Measurements from ENCODE around the gene LRRC46. TPM values are rescaled to one million over a fixed set of nuclear protein-coding genes. Genes with fewer than 3 reads are reported as not detected.

Gene LRRC46
- total and polyA plus RNA-seq, 9 of the 15 experiments (the other 6 are each of a cell fraction or from before 2014, with no cell fraction given): 0.39 to 1.4 (median 0.53) TPM; not detected in 1

DNA sequence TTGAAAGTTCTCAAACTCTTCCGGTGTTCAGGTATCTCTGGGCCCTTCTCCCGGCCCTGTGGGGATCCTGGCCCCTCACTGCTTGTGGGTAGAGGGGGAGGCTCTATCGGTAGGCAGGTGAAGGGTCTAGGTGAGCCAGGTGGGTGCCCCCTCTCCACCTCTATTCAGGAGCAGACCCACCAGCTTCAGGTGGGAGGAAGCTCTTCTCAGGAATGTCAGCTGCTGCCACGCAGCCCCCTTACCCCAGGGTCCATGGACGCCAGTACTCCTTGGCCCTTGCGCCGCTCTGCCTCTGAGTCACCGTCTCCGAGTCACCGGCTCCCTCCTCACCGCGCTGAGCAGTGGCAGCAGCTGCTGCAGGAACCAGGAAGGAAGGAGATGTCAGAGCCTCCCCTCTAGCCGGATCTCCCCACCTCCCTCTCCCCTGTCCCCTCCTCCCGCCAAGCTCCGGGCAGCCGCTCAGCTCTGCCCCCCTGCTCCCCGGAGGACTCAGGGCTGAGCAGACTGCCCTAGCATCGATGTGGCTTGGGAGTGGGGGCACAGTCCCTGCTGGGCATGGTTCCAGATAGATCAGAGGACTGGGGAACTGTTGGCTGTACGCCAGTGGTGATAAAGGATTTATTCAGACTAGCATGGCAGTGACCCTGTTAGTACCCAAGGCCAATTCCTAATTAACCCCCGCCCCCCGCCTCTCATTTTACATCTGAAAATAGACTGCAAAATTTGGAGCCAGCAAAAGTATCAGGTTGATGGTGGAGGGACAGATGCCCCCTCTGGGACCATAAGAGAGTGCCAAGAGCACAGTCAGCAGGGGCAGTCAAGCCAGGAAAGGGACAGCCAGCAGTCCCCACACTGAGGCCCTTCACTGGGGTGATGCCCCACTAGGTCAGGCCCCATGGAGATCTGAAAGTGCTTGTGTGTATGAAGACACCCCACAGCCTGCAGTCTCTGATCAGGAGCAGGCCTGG, 9.8 kb upstream of the LRRC46 start, which contains the start of gene OSBPL7 (continued):
- TF ChIP-seq ZNF507 (tag; conservative IDR thresholded peaks at IDR 0.05) (no peak), WHSC1 (IDR thresholded peaks at IDR 0.05; ENCODE audit: low read length) (no peak), ZNF785 (CRISPR knock-in tag; IDR thresholded peaks at IDR 0.05) (no peak), CHD4 (IDR thresholded peaks at IDR 0.05; ENCODE audit: insufficient read depth, insufficient replicate concordance, low read depth, low read length, poor library complexity, severe bottlenecking) (no peak), ELF2 (CRISPR knock-in tag; IDR thresholded peaks at IDR 0.05) (peak; percentile 55; the same call in 1 of the 2 replicates), ZNF3 (CRISPR knock-in tag; IDR thresholded peaks at IDR 0.05) (no peak), ZNF551 (CRISPR knock-in tag; IDR thresholded peaks at IDR 0.05) (no peak), TRIM28 (IDR thresholded peaks at IDR 0.05) (0 out of 2 replicates have a peak, but pooled peaks have one; percentile 17), MEIS2 (IDR thresholded peaks at IDR 0.05; ENCODE audit: partially characterized antibody) (peak; percentile 48), BDP1 (IDR thresholded peaks at IDR 0.05; ENCODE audit: insufficient read depth, insufficient read length) (no peak), BHLHE40 (IDR thresholded peaks at IDR 0.05; ENCODE audit: low read length) (0 out of 2 replicates have a peak, but pooled peaks have one; percentile 5)
- TF ChIP-seq, protein P1, sequence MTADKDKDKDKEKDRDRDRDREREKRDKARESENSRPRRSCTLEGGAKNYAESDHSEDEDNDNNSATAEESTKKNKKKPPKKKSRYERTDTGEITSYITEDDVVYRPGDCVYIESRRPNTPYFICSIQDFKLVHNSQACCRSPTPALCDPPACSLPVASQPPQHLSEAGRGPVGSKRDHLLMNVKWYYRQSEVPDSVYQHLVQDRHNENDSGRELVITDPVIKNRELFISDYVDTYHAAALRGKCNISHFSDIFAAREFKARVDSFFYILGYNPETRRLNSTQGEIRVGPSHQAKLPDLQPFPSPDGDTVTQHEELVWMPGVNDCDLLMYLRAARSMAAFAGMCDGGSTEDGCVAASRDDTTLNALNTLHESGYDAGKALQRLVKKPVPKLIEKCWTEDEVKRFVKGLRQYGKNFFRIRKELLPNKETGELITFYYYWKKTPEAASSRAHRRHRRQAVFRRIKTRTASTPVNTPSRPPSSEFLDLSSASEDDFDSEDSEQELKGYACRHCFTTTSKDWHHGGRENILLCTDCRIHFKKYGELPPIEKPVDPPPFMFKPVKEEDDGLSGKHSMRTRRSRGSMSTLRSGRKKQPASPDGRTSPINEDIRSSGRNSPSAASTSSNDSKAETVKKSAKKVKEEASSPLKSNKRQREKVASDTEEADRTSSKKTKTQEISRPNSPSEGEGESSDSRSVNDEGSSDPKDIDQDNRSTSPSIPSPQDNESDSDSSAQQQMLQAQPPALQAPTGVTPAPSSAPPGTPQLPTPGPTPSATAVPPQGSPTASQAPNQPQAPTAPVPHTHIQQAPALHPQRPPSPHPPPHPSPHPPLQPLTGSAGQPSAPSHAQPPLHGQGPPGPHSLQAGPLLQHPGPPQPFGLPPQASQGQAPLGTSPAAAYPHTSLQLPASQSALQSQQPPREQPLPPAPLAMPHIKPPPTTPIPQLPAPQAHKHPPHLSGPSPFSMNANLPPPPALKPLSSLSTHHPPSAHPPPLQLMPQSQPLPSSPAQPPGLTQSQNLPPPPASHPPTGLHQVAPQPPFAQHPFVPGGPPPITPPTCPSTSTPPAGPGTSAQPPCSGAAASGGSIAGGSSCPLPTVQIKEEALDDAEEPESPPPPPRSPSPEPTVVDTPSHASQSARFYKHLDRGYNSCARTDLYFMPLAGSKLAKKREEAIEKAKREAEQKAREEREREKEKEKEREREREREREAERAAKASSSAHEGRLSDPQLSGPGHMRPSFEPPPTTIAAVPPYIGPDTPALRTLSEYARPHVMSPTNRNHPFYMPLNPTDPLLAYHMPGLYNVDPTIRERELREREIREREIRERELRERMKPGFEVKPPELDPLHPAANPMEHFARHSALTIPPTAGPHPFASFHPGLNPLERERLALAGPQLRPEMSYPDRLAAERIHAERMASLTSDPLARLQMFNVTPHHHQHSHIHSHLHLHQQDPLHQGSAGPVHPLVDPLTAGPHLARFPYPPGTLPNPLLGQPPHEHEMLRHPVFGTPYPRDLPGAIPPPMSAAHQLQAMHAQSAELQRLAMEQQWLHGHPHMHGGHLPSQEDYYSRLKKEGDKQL (CRISPR knock-in tag; IDR thresholded peaks at IDR 0.05; ENCODE audit: borderline replicate concordance): no peak
- TF ChIP-seq, protein P2, sequence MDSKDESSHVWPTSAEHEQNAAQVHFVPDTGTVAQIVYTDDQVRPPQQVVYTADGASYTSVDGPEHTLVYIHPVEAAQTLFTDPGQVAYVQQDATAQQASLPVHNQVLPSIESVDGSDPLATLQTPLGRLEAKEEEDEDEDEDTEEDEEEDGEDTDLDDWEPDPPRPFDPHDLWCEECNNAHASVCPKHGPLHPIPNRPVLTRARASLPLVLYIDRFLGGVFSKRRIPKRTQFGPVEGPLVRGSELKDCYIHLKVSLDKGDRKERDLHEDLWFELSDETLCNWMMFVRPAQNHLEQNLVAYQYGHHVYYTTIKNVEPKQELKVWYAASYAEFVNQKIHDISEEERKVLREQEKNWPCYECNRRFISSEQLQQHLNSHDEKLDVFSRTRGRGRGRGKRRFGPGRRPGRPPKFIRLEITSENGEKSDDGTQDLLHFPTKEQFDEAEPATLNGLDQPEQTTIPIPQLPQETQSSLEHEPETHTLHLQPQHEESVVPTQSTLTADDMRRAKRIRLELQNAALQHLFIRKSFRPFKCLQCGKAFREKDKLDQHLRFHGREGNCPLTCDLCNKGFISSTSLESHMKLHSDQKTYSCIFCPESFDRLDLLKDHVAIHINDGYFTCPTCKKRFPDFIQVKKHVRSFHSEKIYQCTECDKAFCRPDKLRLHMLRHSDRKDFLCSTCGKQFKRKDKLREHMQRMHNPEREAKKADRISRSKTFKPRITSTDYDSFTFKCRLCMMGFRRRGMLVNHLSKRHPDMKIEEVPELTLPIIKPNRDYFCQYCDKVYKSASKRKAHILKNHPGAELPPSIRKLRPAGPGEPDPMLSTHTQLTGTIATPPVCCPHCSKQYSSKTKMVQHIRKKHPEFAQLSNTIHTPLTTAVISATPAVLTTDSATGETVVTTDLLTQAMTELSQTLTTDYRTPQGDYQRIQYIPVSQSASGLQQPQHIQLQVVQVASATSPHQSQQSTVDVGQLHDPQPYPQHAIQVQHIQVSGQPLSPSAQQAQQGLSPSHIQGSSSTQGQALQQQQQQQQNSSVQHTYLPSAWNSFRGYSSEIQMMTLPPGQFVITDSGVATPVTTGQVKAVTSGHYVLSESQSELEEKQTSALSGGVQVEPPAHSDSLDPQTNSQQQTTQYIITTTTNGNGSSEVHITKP (IDR thresholded peaks at IDR 0.05; ENCODE audit: partially characterized antibody): peak; percentile 45
- TF ChIP-seq, protein P3, sequence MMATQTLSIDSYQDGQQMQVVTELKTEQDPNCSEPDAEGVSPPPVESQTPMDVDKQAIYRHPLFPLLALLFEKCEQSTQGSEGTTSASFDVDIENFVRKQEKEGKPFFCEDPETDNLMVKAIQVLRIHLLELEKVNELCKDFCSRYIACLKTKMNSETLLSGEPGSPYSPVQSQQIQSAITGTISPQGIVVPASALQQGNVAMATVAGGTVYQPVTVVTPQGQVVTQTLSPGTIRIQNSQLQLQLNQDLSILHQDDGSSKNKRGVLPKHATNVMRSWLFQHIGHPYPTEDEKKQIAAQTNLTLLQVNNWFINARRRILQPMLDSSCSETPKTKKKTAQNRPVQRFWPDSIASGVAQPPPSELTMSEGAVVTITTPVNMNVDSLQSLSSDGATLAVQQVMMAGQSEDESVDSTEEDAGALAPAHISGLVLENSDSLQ (IDR thresholded peaks at IDR 0.05): peak; percentile 81
- TF ChIP-seq, protein P4, sequence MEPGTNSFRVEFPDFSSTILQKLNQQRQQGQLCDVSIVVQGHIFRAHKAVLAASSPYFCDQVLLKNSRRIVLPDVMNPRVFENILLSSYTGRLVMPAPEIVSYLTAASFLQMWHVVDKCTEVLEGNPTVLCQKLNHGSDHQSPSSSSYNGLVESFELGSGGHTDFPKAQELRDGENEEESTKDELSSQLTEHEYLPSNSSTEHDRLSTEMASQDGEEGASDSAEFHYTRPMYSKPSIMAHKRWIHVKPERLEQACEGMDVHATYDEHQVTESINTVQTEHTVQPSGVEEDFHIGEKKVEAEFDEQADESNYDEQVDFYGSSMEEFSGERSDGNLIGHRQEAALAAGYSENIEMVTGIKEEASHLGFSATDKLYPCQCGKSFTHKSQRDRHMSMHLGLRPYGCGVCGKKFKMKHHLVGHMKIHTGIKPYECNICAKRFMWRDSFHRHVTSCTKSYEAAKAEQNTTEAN (CRISPR knock-in tag; IDR thresholded peaks at IDR 0.05): no peak
